Measurements from ENCODE around the gene NWD2.

NWD2 gene

DNA sequence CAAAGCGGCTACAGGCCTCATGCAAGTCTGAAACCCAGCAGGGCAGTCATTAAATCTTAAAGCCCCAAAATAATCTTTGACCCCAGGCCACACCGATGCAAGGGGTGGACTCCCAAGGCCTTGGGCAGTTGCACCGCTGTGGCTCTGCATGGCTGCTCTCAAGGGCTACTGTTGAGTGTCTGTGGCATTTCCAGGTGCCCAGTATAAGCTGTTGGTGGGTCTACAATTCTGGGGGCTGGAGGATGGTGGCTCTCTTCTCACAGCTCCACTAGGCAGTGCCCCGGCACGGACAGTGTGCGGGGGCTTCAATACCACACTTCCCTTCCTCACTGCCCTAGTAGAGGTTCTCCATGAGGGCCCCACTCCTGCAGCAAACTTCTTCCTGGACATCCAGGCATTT, 60.1 kb downstream of the NWD2 start:
- DNase-seq (ENCODE audit: low spot score): no peak

GRCh38 chr4:37305984-37306383, 61.4 kb downstream of the NWD2 start:
- no peak for DNase-seq (ENCODE audit: low spot score)

DNA sequence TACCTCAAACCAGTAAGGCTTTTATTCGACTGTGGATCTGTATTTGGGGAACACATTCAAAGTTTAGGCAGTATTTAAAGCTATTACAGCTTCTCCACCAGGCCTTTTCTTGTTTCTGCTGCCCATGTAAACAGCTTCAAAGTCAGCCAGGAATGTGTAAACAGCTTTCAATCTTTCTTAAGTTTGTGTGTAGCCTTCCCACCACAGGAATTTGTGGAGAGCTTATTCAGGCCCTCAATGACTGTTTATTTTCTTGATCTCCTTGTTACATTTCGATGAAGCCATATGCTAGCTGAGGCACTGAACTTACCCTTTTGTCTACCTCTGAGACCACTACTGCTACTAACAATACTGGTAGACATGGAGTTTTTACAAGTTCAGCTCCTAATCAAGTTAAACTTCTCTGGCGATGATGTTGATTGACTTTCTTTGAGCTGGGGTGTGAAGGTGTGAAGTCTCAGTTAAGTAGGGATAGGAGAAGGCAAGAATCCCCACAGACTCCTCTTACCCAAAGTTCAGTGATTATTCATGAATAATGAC, 72.6 kb downstream of the NWD2 start:
- DNase-seq (ENCODE audit: low spot score): no peak

GRCh38 chr4:37320513-37321235, 76.1 kb downstream of the NWD2 start:
- DNase-seq (ENCODE audit: low spot score): no peak

DNA sequence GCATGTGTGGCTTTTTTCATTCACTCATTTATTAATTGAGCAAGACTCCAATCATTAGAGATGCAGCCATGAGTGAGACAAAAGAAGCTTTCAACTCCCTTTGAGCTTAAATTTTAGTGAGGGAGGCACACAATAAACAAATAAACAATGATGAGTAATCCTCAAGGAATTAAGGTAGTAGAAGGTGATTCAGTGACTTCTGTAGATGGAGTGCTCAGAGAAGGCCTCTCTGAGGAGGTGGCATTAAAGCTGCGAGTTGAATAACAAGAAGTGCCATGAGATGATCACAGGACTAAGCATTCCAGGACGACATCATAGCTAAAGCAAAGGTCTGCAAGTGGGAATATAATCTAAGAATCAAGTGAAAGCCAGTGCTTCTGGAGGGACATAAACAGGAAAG, 77.6 kb downstream of the NWD2 start:
- DNase-seq (ENCODE audit: low spot score): no peak

GRCh38 chr4:37324546-37324945, 80.0 kb downstream of the NWD2 start:
- no peak for DNase-seq (ENCODE audit: low spot score)

GRCh38 chr4:37326852-37327251, 82.3 kb downstream of the NWD2 start:
- no peak for DNase-seq (ENCODE audit: low spot score)

GRCh38 chr4:37338972-37339371, 94.4 kb downstream of the NWD2 start:
- DNase-seq (ENCODE audit: low spot score): no peak

- no peak for DNase-seq (ENCODE audit: low spot score)
Observed at GRCh38 chr4:37358748-37359147, 114.2 kb downstream of the NWD2 start.

- DNase-seq (ENCODE audit: low spot score): no peak
Observed at GRCh38 chr4:37359261-37359660, 114.7 kb downstream of the NWD2 start.

- DNase-seq (ENCODE audit: low spot score): no peak
Observed at GRCh38 chr4:37365888-37366287, 121.3 kb downstream of the NWD2 start.

DNA sequence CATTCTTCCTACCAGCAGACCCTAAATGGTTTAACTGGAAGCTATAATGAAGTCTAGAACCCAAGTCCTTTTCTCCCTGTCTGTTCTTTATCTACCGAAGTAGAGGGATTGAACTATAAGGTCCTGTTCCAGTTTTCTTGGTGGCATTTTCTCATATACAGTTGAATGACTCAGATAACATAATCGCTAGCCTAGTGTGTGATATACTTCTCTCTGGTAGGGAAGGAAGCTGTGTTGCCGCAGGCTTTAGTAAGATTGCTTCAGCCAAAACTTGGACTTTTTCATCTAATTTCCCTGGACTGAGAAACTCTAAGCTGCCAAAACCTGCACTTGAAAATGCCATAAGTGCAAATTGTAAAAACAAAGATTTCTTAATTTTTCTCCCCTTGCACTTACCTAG, 123.4 kb downstream of the NWD2 start:
- DNase-seq (ENCODE audit: low spot score): no peak

DNA sequence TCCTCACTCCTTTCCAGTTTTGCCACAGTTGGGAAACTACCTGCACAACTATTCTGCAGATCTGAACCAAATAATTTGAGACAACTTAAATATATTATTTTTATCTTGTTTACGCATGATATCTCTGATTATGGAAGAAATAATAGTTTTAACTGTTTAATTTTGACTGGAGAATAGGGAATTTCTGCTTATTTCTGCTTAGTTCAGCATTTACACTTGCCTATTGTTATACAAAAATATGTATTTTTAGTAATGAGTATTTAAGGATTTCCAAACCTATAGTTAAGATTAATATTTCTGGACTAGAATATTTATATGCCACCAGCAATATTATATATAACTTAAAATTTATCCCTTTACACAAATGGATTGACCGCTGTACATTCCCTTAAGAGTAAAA, 125.5 kb downstream of the NWD2 start:
- DNase-seq (ENCODE audit: low spot score): no peak

DNA sequence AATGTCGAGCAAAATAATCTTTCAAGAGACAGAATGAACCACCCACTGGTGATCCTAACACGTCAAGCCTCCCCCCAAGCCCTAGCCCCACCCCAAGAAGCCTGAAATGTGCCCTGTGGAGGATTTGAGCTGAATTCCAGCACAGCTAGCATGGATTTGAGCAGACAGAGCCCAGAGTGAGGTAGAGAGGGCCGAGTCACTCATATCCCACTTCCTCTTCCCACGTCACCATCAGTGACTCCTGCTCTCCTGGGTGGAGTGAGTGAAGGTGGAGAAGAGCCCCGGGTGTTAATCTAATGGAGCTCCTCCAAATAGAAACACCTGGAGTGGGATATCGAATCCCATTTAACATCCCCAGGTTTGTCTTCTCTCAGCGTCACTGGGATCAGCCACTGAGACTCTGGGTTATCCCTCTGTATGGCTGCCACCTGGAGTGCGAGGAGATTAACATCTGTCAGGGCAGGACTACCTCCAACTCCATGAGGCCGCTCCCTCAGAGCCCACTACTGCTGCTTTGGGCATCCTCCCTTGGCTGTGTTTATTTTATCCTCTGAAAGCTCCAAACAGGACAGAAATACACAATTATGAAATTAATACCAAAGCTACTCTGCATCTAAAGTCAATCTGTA, 136.6 kb downstream of the NWD2 start:
- no peak for DNase-seq (ENCODE audit: low spot score)

DNA sequence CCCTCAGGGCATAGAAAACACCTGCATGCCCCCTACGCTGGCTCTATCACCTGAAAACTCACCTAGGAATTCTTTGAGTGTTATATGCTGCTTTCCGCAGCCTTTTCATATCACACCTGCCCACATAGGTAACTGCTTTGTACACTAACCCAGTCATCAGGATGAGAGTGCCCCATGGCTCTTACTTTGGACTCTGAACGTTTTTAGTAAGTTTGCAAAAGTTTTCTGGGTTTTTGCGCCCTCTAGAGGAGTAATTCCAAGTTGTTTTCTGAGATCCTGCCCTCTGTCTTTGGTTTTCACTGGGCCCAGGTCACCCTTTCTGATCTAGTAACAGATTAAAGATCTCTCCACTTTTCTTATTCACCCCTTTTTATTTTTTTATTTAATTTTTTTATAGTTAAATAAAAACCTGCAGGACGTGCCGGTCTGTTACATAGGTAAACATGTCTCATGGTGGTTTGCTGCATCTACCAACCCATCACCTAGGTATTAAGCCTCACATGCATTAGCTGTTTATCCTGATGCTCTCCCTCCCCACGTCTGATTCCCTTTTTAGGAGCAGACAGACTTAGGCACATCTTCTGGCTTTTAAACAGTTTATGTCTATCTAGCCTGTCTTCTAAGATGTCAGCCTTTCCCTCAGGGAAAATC, 139.2 kb downstream of the NWD2 start:
- DNase-seq (ENCODE audit: low spot score): peak; percentile 10

DNA sequence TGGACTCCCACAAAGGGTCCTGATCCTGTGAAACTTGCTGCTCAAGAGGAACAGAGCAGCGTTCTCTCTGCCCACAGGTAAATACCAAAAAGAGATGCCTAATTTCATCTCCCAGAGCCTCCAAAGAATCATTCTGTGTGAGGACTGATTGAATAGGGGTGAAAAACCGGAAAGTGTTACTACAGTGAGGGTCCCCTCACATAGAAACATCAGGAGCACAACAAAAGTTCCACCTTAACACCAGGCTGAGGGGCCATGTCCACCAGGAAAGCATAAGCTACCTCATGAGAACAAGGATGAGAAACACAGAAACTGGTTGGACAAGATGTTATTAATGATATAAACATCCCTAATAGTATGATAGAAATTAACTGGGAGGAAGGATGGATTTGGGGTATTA, 140.9 kb downstream of the NWD2 start:
- no peak for DNase-seq (ENCODE audit: low spot score)

GRCh38 chr4:37388681-37389365, 144.3 kb downstream of the NWD2 start:
- DNase-seq (ENCODE audit: low spot score): no peak

- DNase-seq (ENCODE audit: low spot score): no peak
Observed at GRCh38 chr4:37389366-37389765, 144.8 kb downstream of the NWD2 start.

DNA sequence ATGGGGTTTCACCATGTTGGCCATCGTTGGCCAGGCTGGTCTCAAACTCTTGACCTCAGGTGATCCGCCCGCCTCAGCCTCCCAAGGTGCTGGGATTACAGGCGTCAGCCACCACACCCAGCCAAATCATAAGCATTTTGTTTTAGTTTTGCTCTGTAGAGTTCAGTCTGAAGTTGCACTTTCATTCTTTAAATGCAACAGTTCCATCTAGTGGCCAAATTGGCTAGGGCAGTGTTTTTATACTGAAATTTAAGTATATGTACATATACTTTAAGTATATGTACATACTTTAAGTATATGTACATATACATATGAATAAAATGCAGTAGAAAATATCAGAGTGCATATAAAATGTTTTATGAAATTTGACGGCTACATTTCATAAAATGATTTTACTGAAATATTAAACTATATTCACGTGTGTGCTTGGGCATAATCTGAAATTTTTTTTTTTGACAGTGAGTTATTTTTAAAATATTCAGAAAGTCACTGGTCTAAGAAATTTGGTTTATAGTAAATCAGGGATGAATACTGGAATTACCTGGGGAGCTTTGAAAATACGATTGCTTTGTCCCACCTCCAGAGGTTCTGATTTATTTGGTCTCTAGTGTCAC, 145.5 kb downstream of the NWD2 start:
- peak; percentile 8 for DNase-seq (ENCODE audit: low spot score)

DNA sequence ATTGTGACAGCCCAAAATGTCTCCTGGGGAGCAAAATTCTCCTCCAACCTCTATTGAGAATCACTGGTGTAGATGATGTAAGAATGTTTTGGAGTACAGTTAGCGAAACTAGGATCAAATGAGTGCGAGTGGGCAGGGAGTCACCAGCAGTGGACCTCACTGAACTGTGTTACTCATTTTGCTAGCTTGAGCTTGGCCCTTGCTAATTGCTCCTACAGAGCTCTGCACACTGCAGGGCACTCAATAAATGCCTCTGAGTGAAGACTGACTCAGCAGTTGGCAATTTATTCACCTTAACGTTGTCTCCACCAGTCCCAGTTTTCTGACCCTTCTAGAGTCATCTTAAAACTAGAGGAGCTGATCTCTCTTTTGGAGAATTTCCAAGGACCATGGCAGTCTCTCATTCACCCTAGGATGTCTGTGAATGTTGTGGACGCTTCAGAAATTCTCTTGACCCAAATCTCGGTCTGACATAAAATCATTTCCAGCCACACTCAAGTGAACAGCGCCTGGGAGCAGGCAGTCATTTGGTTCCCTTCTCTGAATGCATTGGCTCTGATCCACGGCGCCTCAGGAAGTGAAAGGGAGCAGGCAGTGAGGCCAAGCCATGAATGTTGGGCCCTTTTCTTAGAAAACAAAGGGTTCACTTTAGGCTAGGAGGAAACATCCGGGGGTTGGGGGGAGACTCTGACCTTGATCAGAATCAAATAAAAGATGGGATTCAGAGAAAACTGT, 148.1 kb downstream of the NWD2 start:
- no peak for DNase-seq (ENCODE audit: low spot score)

DNA sequence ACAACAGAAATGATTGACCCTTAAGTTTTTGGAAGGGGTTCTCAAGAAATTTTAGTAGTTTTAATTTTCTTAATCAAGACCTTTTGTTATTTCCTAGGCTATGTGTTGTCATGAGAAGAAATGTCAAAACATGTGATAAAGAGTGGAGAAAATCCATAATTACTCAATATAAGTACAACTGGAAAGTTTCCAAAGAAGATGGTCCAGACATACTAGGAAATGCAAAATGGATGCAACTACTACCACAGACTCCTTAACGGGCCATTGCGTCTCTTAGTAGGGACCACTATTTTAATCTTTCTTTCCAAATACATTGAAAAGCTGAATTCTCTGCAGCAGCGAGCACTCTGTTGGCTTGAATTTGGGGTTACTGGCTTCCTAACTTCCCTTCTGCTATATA, 148.8 kb downstream of the NWD2 start:
- no peak for DNase-seq (ENCODE audit: low spot score)

DNA sequence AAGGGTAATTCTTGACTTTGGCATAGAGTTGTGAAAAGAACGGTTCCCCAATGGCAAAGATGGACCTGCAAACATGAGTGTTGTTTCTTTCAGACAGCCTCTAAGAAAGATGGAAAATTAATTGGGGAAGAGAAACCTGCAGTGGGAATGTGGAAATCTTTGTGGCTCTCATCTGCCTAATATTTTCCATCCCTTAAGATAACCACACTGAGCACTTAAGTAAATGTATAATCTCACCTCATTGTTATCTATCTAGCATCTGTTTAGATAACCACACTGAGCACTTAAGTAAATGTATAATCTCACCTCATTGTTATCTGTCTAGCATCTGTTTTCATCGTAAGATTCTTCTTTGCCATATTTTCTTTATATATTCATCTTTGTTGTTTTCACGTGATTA, 149.3 kb downstream of the NWD2 start:
- DNase-seq (ENCODE audit: low spot score): no peak

Measured in hepatic stellate cell (primary cell).